ENCODE data around the gene IL1RAP.

DNA sequence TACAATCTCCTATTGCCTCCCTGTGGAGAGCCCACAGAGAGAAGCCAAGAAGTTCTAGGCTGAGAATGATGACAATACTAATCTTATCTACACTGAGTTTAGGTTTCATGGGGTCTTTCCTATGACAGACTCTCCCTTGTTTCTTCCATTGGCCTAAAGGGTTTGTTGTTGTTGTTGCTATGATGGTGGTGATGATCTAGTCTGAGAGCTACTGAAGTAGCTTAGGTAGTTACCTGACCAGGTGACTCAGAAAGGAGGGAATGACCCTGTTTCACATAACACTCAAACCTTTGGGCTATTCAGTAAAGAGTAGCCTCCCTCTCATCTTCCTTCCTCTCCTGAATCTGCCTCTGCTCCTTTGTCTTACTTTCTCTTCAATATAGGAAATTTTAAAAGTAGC is 178.4 kb downstream of the IL1RAP start:
- TF ChIP-seq, protein P1, sequence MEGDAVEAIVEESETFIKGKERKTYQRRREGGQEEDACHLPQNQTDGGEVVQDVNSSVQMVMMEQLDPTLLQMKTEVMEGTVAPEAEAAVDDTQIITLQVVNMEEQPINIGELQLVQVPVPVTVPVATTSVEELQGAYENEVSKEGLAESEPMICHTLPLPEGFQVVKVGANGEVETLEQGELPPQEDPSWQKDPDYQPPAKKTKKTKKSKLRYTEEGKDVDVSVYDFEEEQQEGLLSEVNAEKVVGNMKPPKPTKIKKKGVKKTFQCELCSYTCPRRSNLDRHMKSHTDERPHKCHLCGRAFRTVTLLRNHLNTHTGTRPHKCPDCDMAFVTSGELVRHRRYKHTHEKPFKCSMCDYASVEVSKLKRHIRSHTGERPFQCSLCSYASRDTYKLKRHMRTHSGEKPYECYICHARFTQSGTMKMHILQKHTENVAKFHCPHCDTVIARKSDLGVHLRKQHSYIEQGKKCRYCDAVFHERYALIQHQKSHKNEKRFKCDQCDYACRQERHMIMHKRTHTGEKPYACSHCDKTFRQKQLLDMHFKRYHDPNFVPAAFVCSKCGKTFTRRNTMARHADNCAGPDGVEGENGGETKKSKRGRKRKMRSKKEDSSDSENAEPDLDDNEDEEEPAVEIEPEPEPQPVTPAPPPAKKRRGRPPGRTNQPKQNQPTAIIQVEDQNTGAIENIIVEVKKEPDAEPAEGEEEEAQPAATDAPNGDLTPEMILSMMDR (IDR thresholded peaks at IDR 0.05) = no peak
- TF ChIP-seq POLR2A (IDR thresholded peaks at IDR 0.05) = no peak
